K562 (cell line): ENCODE data around the gene GJA9. TPM values are rescaled to one million over a fixed set of nuclear protein-coding genes. Genes with fewer than 3 reads are reported as not detected.

Experiments
- DACH1 ChIP-seq: fragments of 450-650 bp; IDR thresholded peaks from 2 replicates; pipeline ENCODE4 v1.6.1; 2018; ENCODE audit not compliant: partially characterized antibody
- ETS2 ChIP-seq: IDR thresholded peaks from 2 replicates; pipeline ENCODE4 v1.6.1; 2016; ENCODE audit warnings: borderline replicate concordance, missing genetic modification characterization, mild to moderate bottlenecking, moderate library complexity, missing compliant biosample characterization; ENCODE audit not compliant: poor library complexity, severe bottlenecking
- HDAC2 ChIP-seq: fragments of 450-650 bp; IDR thresholded peaks from 2 replicates; pipeline ENCODE4 v1.6.1; 2016; ENCODE audit warnings: mild to moderate bottlenecking
- NFRKB ChIP-seq: fragments of 450-650 bp; IDR thresholded peaks from 2 replicates; pipeline ENCODE4 v1.6.1; 2016; ENCODE audit warnings: low read depth
- TCF7L2 ChIP-seq: fragments of 150-350 bp; IDR thresholded peaks from 2 replicates; pipeline ENCODE4 v1.6.1; 2016; ENCODE audit warnings: low read depth, mild to moderate bottlenecking, low read length, moderate library complexity
- TFAP4 ChIP-seq: sonication (generic); formaldehyde crosslinking; IDR thresholded peaks from 2 replicates; pipeline ENCODE4 v1.8.0; 2022; ENCODE audit warnings: missing genetic modification reagents, mild to moderate bottlenecking, moderate library complexity, borderline replicate concordance
- ZNF699 ChIP-seq: fragments of 250-450 bp; sonication (Bioruptor Pico); IDR thresholded peaks from 2 replicates; pipeline ENCODE4 v1.8.0; 2021; ENCODE audit warnings: mild to moderate bottlenecking, moderate library complexity; ENCODE audit not compliant: insufficient replicate concordance
- ZNF740 ChIP-seq, 3 experiments: fragments of 200-800 bp in 1 of 3; sonication (Bioruptor generic) in 1 of 3; sonication (generic) in 1 of 3; formaldehyde crosslinking in 1 of 3; IDR thresholded peaks; 2 replicates each; pipeline versions ENCODE4 v1.6.1 to v1.8.0; 2016 to 2022; ENCODE audit warnings: mild to moderate bottlenecking in 2 of 3, missing compliant biosample characterization in 2 of 3, missing genetic modification characterization in 2 of 3, missing genetic modification reagents in 1 of 3
- polyA plus RNA-seq, 8 experiments: library from polyadenylated mRNA; depleted of rRNA in 4 of 8; stranded (reverse) in 5 of 8; unstranded in 3 of 8; fragments of >200 nt; fragmentation: Nextera tagmentation in 2 of 8; fragmentation: Illumina TruSeq in 1 of 8; extraction: Ambion mirVana in 2 of 8; extraction: Trizol in 1 of 8; gene quantifications; 2 replicates each; pipeline versions ENCODE4 v1.2.1 to v1.2.3, GENCODE V29; 2011 to 2014; ENCODE audit warnings: inconsistent platforms in 1 of 8, missing spikeins in 1 of 8
- total RNA-seq, 7 experiments: library from RNA; depleted of rRNA in 6 of 7; stranded (reverse); fragments of >200 nt in 6 of 7; fragmentation: Illumina TruSeq in 2 of 7; extraction: Trizol in 2 of 7; gene quantifications; 2 replicates each; pipeline versions ENCODE4 v1.2.1 to v1.2.3, GENCODE V29; 2011 to 2021; ENCODE audit warnings: low replicate concordance in 1 of 7
- TF ChIP-seq, protein P1 (sequence below): conservative IDR thresholded peaks from 2 replicates; pipeline ENCODE4 v1.6.1; 2011; ENCODE audit warnings: low read depth, mild to moderate bottlenecking, low read length; ENCODE audit not compliant: control insufficient read depth
- TF ChIP-seq, protein P2 (sequence below): IDR thresholded peaks from 2 replicates; pipeline ENCODE4 v1.6.1; 2016; ENCODE audit warnings: missing genetic modification characterization, missing compliant biosample characterization

The GJA9 gene
- total and polyA plus RNA-seq, 9 of the 15 experiments (the other 6 are each of a cell fraction or from before 2014, with no cell fraction given): not detected

- TF ChIP-seq, protein P1, sequence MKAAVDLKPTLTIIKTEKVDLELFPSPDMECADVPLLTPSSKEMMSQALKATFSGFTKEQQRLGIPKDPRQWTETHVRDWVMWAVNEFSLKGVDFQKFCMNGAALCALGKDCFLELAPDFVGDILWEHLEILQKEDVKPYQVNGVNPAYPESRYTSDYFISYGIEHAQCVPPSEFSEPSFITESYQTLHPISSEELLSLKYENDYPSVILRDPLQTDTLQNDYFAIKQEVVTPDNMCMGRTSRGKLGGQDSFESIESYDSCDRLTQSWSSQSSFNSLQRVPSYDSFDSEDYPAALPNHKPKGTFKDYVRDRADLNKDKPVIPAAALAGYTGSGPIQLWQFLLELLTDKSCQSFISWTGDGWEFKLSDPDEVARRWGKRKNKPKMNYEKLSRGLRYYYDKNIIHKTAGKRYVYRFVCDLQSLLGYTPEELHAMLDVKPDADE: no peak
- TF ChIP-seq, protein P2, sequence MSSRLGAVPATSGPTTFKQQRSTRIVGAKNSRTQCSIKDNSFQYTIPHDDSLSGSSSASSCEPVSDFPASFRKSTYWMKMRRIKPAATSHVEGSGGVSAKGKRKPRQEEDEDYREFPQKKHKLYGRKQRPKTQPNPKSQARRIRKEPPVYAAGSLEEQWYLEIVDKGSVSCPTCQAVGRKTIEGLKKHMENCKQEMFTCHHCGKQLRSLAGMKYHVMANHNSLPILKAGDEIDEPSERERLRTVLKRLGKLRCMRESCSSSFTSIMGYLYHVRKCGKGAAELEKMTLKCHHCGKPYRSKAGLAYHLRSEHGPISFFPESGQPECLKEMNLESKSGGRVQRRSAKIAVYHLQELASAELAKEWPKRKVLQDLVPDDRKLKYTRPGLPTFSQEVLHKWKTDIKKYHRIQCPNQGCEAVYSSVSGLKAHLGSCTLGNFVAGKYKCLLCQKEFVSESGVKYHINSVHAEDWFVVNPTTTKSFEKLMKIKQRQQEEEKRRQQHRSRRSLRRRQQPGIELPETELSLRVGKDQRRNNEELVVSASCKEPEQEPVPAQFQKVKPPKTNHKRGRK (tag): no peak
- TF ChIP-seq NFRKB: no peak
- TF ChIP-seq HDAC2: no peak
- no peak for TF ChIP-seq TFAP4 (CRISPR knock-in tag)
- TF ChIP-seq ETS2 (tag): no peak
- TF ChIP-seq DACH1: no peak
- no peak for TF ChIP-seq TCF7L2
- no peak for TF ChIP-seq ZNF740 (CRISPR knock-in tag; IDR thresholded peaks at IDR 0.05)
- no peak for TF ChIP-seq ZNF740 (tag; IDR thresholded peaks at IDR 0.05)
- no peak for TF ChIP-seq ZNF699 (CRISPR knock-in tag)
Measured at GRCh38 chr1:38929054-38929453, 47.7 kb upstream of the GJA9 start (continued).
